Measurements from ENCODE around the gene BMP2K. TPM values are rescaled to one million over a fixed set of nuclear protein-coding genes. Genes with fewer than 3 reads are reported as not detected.

Gene BMP2K
- total and polyA plus RNA-seq, 4 donors: 4.4 to 138 (median 19.3) TPM

GRCh38 chr4:78756776-78757175 lies 19.4 kb upstream of the BMP2K start:
- Histone ChIP-seq H3K27me3 (ENCODE audit: control insufficient read depth in 4 of 4, insufficient read depth in 4 of 4, low read length in 3 of 4) (no peaks in the 10 kb centered on the region), H3K4me1 (ENCODE audit: control insufficient read depth in 4 of 4, insufficient read depth in 4 of 4, low read length in 3 of 4) (peaks cover 0 to 2% (median 0%) of the 10 kb centered on the region in 4 donors), H3K36me3 (ENCODE audit: control insufficient read depth in 4 of 4, insufficient read depth in 3 of 4, low read depth in 1 of 4, low read length in 3 of 4) (no peaks in the 10 kb centered on the region), H3K27ac (ENCODE audit: low read depth in 1 of 2, low read length in 2 of 2) (no peak overlapping the region), H3K4me3 (ENCODE audit: low read depth in 1 of 3, low read length in 3 of 3) (no peak overlapping the region), H3K9ac (ENCODE audit: low read depth in 1 of 2, low read length in 2 of 2) (no peak overlapping the region), H3K9me3 (ENCODE audit: control insufficient read depth in 4 of 4, low read length in 3 of 4) (no peaks in the 10 kb centered on the region)
- 96% methylated on average over 1 of the region's 1 CpG for WGBS
- no peak for DNase-seq (ENCODE audit: low spot score)
- no peak for TF ChIP-seq ZBTB33 (IDR thresholded peaks at IDR 0.05)
- no peak for TF ChIP-seq GABPA (IDR thresholded peaks at IDR 0.05 in 1 of 2, conservative IDR thresholded peaks at IDR 0.05 in 1 of 2)

GRCh38 chr4:78757574-78757973 lies 18.6 kb upstream of the BMP2K start:
- no peaks in the 10 kb centered on the region for H3K36me3 ChIP-seq (ENCODE audit: control insufficient read depth in 4 of 4, insufficient read depth in 3 of 4, low read depth in 1 of 4, low read length in 3 of 4)
- no peak overlapping the region for H3K9ac ChIP-seq (ENCODE audit: low read depth in 1 of 2, low read length in 2 of 2)
- WGBS: 98% methylated on average over 1 of the region's 1 CpG
- no peaks in the 10 kb centered on the region for H3K4me1 ChIP-seq (ENCODE audit: control insufficient read depth in 4 of 4, insufficient read depth in 4 of 4, low read length in 3 of 4)
- DNase-seq (ENCODE audit: low spot score): no peak
- H3K9me3 ChIP-seq (ENCODE audit: control insufficient read depth in 4 of 4, low read length in 3 of 4): no peaks in the 10 kb centered on the region
- no peak overlapping the region for H3K27ac ChIP-seq (ENCODE audit: low read depth in 1 of 2, low read length in 2 of 2)
- H3K4me3 ChIP-seq (ENCODE audit: low read depth in 1 of 3, low read length in 3 of 3): no peak overlapping the region
- no peaks in the 10 kb centered on the region for H3K27me3 ChIP-seq (ENCODE audit: control insufficient read depth in 4 of 4, insufficient read depth in 4 of 4, low read length in 3 of 4)
- TF ChIP-seq REST (IDR thresholded peaks at IDR 0.05) (no peak), HNF4A (conservative IDR thresholded peaks at IDR 0.05) (no peak), GABPA (IDR thresholded peaks at IDR 0.05 in 1 of 2, conservative IDR thresholded peaks at IDR 0.05 in 1 of 2) (no peak), JUND (IDR thresholded peaks at IDR 0.05) (no peak), FOXA1 (IDR thresholded peaks at IDR 0.05) (no peak), EGR1 (IDR thresholded peaks at IDR 0.05; ENCODE audit: low read depth in 2 of 2) (no peak), RAD21 (IDR thresholded peaks at IDR 0.05) (no peak), NR2F2 (IDR thresholded peaks at IDR 0.05) (no peak), ATF3 (IDR thresholded peaks at IDR 0.05) (no peak), TAF1 (conservative IDR thresholded peaks at IDR 0.05) (no peak), ZBTB33 (IDR thresholded peaks at IDR 0.05) (no peak), SP1 (IDR thresholded peaks at IDR 0.05) (no peak)
